HepG2 (cell line): Measurements from ENCODE around the gene LRRTM3. TPM values are rescaled to one million over a fixed set of nuclear protein-coding genes. Genes with fewer than 3 reads are reported as not detected.

ENCODE experiments used
- ATAC-seq: fragments of 200-7000 bp; cut with Tn5 transposase; 3 replicates; pipeline ENCODE4 v1.9.1; 2020; ENCODE audit warnings: mild to moderate bottlenecking, moderate library complexity
- BruUV-seq: library from RNA; stranded (reverse); fragments of 400-500 nt; replicated peaks from 2 replicates; lab custom pipeline; 2021; lab: Mats Ljungman, UMichigan
- CTCF ChIA-PET: fragments of 300-600 bp; formaldehyde crosslinking; extraction: SDS; loops from one replicate; lab custom pipeline; 2021; ENCODE audit warnings: low total read pairs, inconsistent platforms, low intra/inter-chr PET ratio; lab: Yijun Ruan, JAX
- POLR2A ChIA-PET: fragments of 350-600 bp; sonication (Branson Sonifier 250); formaldehyde crosslinking; loops from one replicate; lab custom pipeline; 2020; ENCODE audit warnings: antibody characterized with exemption, inconsistent platforms; lab: Yijun Ruan, JAX
- DNase-seq: peaks from one replicate; pipeline ENCODE4 v3.0.0-alpha.2; 2015; ENCODE audit warnings: low spot score
- FAIRE-seq: peaks from 3 replicates; lab custom pipeline; 2011; peaks lifted over from hg19 to GRCh38; lab: Jason Lieb, UNC
- H2AFZ ChIP-seq: one replicate; pipeline ENCODE4 v1.6.1; 2011; ENCODE audit warnings: low read length, inconsistent platforms
- H3K27ac ChIP-seq: fragments of 300-600 bp; 3 replicates; pipeline ENCODE4 v1.8.0; 2011; ENCODE audit warnings: mixed run types, mild to moderate bottlenecking, mixed read lengths, low read length, inconsistent platforms; ENCODE audit not compliant: insufficient read depth; ENCODE audit errors: extremely low read length
- H3K27me3 ChIP-seq, 2 experiments: fragments of 200-600 bp in 1 of 2; 2 replicates in 1 of 2; 3 replicates in 1 of 2; pipeline versions ENCODE4 v1.6.0 to v1.8.0; 2011; ENCODE audit warnings: low read length in 2 of 2, mild to moderate bottlenecking in 2 of 2, moderate library complexity in 2 of 2, inconsistent platforms in 1 of 2; ENCODE audit not compliant: insufficient read depth in 2 of 2, control insufficient read depth in 1 of 2
- H3K36me3 ChIP-seq, 2 experiments: fragments of 200-600 bp in 1 of 2; replicated peaks in 1 of 2; 2 replicates in 1 of 2; 3 replicates in 1 of 2; pipeline versions ENCODE4 v1.5.1 to v1.8.0; 2011; ENCODE audit warnings: low read length in 2 of 2, inconsistent platforms in 1 of 2; ENCODE audit not compliant: insufficient read depth in 2 of 2, control insufficient read depth in 1 of 2
- H3K4me1 ChIP-seq: 2 replicates; pipeline ENCODE4 v1.5.1; 2012; ENCODE audit warnings: low read length, inconsistent platforms; ENCODE audit not compliant: insufficient read depth
- H3K4me2 ChIP-seq: 2 replicates; pipeline ENCODE4 v1.6.0; 2011; ENCODE audit warnings: low read depth, low read length, inconsistent platforms
- H3K4me3 ChIP-seq, 3 experiments: fragments of 200-600 bp in 1 of 3; sonication (generic), shearing (Covaris generic) in 1 of 3; replicated peaks in 1 of 3; 2 replicates each; pipeline ENCODE4 v1.5.1; 2011 to 2016; ENCODE audit warnings: low read length in 3 of 3, inconsistent platforms in 2 of 3, low read depth in 2 of 3, mild to moderate bottlenecking in 2 of 3, control low read depth in 1 of 3, mixed read lengths in 1 of 3; ENCODE audit not compliant: insufficient read depth in 1 of 3
- H3K79me2 ChIP-seq: one replicate; pipeline ENCODE4 v1.6.1; 2011; ENCODE audit warnings: low read length, inconsistent platforms; ENCODE audit not compliant: insufficient read depth
- H3K9ac ChIP-seq: 2 replicates; pipeline ENCODE4 v1.6.0; 2011; ENCODE audit warnings: mild to moderate bottlenecking, low read depth, low read length, inconsistent platforms; ENCODE audit not compliant: insufficient read depth
- H3K9me3 ChIP-seq: 2 replicates; pipeline ENCODE4 v1.5.1; 2012; ENCODE audit warnings: mild to moderate bottlenecking, low read length
- H4K20me1 ChIP-seq: 2 replicates; pipeline ENCODE4 v1.6.0; 2011; ENCODE audit warnings: inconsistent platforms, mild to moderate bottlenecking, low read length, moderate library complexity; ENCODE audit not compliant: insufficient read depth
- CBFB ChIP-seq: sonication (generic); formaldehyde crosslinking; IDR thresholded peaks from 2 replicates; pipeline ENCODE4 v1.4.0; 2020; ENCODE audit warnings: missing genetic modification reagents
- FOSL2 ChIP-seq: sonication (generic); formaldehyde crosslinking; IDR thresholded peaks from 2 replicates; pipeline ENCODE4 v1.4.0; 2020; ENCODE audit warnings: missing genetic modification reagents
- HMG20B ChIP-seq: conservative IDR thresholded peaks from 2 replicates; pipeline ENCODE4 v1.6.1; 2016; ENCODE audit warnings: missing genetic modification reagents, missing compliant biosample characterization
- HNF1A ChIP-seq, 2 experiments: sonication (generic) in 1 of 2; formaldehyde crosslinking in 1 of 2; IDR thresholded peaks; 2 replicates each; pipeline versions ENCODE4 v1.4.0 to v1.6.1; 2016 to 2020; ENCODE audit warnings: borderline replicate concordance in 1 of 2, low read depth in 1 of 2, mild to moderate bottlenecking in 1 of 2, missing genetic modification reagents in 1 of 2
- HNRNPH1 ChIP-seq: fragments of 200-400 bp; formaldehyde crosslinking; optimal IDR thresholded peaks from 2 replicates; pipeline ENCODE3; 2017; ENCODE audit warnings: mild to moderate bottlenecking, low read depth, low read length
- HOMEZ ChIP-seq: IDR thresholded peaks from 2 replicates; pipeline ENCODE4 v1.6.1; 2016; ENCODE audit warnings: low read depth
- KDM1A ChIP-seq: IDR thresholded peaks from 2 replicates; pipeline ENCODE4 v1.6.1; 2016; ENCODE audit warnings: missing compliant biosample characterization
- NR2F6 ChIP-seq, 2 experiments: IDR thresholded peaks; 2 replicates each; pipeline ENCODE4 v1.6.1; 2016; ENCODE audit warnings: antibody characterized with exemption in 1 of 2, mild to moderate bottlenecking in 1 of 2
- STAG1 ChIP-seq: sonication (generic); formaldehyde crosslinking; IDR thresholded peaks from 2 replicates; pipeline ENCODE4 v1.4.0; 2020; ENCODE audit warnings: missing genetic modification reagents
- ZNF337 ChIP-seq: sonication (generic); formaldehyde crosslinking; IDR thresholded peaks from 2 replicates; pipeline ENCODE4 v1.5.1; 2020; ENCODE audit warnings: missing genetic modification reagents, low read depth, mild to moderate bottlenecking, borderline replicate concordance
- ZNF547 ChIP-seq: sonication (generic); formaldehyde crosslinking; IDR thresholded peaks from 2 replicates; pipeline ENCODE4 v1.5.1; 2020; ENCODE audit warnings: mild to moderate bottlenecking, missing genetic modification reagents
- ZNF567 ChIP-seq: sonication (generic); formaldehyde crosslinking; IDR thresholded peaks from 2 replicates; pipeline ENCODE4 v1.8.1; 2023; ENCODE audit warnings: mild to moderate bottlenecking, missing genetic modification reagents, borderline replicate concordance
- ZNF792 ChIP-seq: IDR thresholded peaks from 2 replicates; pipeline ENCODE4 v1.6.1; 2016
- WGBS: methylation state at CpG from one replicate; pipeline ENCODE4 v1.1.6; 2017; ENCODE audit warnings: low lambda C conversion rate; 5-methylcytosine and 5-hydroxymethylcytosine counted together
- in situ Hi-C: cut with HindIII; loops from 2 replicates; pipeline ENCODE4 v1.10.0; 2017; ENCODE audit warnings: low pct_unique_long_range_greater_than_20kb; ENCODE audit not compliant: extremely low pct_ligation_motif_present
- intact Hi-C: fragments of 100-400 bp; cut with micrococcal nuclease; formaldehyde crosslinking; loops from one replicate; pipeline ENCODE4 v1.10.0; 2022; ENCODE audit not compliant: unreplicated experiment
- polyA plus RNA-seq, 8 experiments: library from polyadenylated mRNA; depleted of rRNA in 3 of 8; stranded (reverse) in 7 of 8; unstranded in 1 of 8; fragments of >200 nt; fragmentation: Illumina TruSeq in 4 of 8; extraction: Trizol in 4 of 8; gene quantifications; 2 replicates each; pipeline versions ENCODE4 v1.2.1 to v1.2.3, GENCODE V29; 2011 to 2016; ENCODE audit warnings: low read depth in 4 of 8, missing spikeins in 1 of 8, mixed read lengths in 1 of 8; ENCODE audit not compliant: insufficient read depth in 1 of 8
- total RNA-seq, 5 experiments: library from RNA; depleted of rRNA; stranded (reverse); fragments of >200 nt; fragmentation: Illumina TruSeq; extraction: Trizol; gene quantifications; 2 replicates each; pipeline ENCODE4 v1.2.3, GENCODE V29; 2016; ENCODE audit warnings: low read depth in 1 of 5
- TF ChIP-seq, protein P1 (sequence below): IDR thresholded peaks from 2 replicates; pipeline ENCODE4 v1.6.1; 2016; ENCODE audit warnings: missing genetic modification reagents, missing compliant biosample characterization
- TF ChIP-seq, protein P2 (sequence below): sonication (generic); formaldehyde crosslinking; IDR thresholded peaks from 2 replicates; pipeline ENCODE4 v1.5.0; 2020; ENCODE audit warnings: missing genetic modification reagents
- TF ChIP-seq, protein P3 (sequence below): sonication (generic); formaldehyde crosslinking; IDR thresholded peaks from 2 replicates; pipeline ENCODE4 v1.4.0; 2020; ENCODE audit warnings: missing genetic modification reagents

LRRTM3 gene
- total and polyA plus RNA-seq, 2 of the 13 experiments (the other 11 are each of a cell fraction or from before 2014, with no cell fraction given) = not detected

DNA sequence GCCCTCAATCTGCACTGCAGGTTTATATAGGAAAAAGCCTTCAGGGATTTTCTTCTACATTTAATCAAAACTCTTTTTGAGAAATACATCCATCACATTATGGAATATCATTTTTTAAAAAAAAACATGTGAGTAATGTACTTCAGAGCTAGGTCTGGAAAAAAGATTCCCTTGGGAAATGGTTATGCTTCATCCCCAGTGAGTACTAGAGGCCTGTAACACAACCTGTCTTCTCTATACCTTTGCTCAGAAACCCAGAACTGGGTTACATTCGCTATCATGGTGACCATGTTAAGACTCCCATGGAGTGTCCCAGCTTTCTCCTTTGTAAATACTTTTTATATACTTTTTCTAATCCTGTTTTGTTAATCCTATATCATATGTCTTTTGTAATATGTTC, 186.9 kb downstream of the LRRTM3 start:
- Histone ChIP-seq H3K27me3 (no peaks in the 10 kb centered on the region), H3K79me2 (no peaks in the 10 kb centered on the region), H3K9ac (no peak overlapping the region), H3K4me3 (no peak overlapping the region), H4K20me1 (no peaks in the 10 kb centered on the region), H3K27ac (no peak overlapping the region), H3K4me1 (peaks cover 10% of the 10 kb centered on the region), H3K36me3 (no peaks in the 10 kb centered on the region), H3K4me2 (no peak overlapping the region), H2AFZ (no peak overlapping the region), H3K9me3 (no peaks in the 10 kb centered on the region)
- ChIA-PET CTCF (no interaction called here), POLR2A (no interaction called here)
- in situ Hi-C loops (no loop called here), intact Hi-C loops (no loop called here)
- no peak for DNase-seq
- no TSS peak for BruUV-seq
- TF ChIP-seq KDM1A (CRISPR knock-in tag) = no peak
- TF ChIP-seq, protein P1, sequence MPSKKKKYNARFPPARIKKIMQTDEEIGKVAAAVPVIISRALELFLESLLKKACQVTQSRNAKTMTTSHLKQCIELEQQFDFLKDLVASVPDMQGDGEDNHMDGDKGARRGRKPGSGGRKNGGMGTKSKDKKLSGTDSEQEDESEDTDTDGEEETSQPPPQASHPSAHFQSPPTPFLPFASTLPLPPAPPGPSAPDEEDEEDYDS (CRISPR knock-in tag) = no peak
- no peak for TF ChIP-seq ZNF547 (CRISPR knock-in tag)
- TF ChIP-seq HNF1A (IDR thresholded peaks at IDR 0.05; ENCODE audit: low read depth) = no peak
- TF ChIP-seq HNF1A (CRISPR knock-in tag; IDR thresholded peaks at IDR 0.05; ENCODE audit: borderline replicate concordance) = no peak
- no peak for TF ChIP-seq ZNF337 (CRISPR knock-in tag)
- TF ChIP-seq, protein P2, sequence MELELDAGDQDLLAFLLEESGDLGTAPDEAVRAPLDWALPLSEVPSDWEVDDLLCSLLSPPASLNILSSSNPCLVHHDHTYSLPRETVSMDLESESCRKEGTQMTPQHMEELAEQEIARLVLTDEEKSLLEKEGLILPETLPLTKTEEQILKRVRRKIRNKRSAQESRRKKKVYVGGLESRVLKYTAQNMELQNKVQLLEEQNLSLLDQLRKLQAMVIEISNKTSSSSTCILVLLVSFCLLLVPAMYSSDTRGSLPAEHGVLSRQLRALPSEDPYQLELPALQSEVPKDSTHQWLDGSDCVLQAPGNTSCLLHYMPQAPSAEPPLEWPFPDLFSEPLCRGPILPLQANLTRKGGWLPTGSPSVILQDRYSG (CRISPR knock-in tag) = no peak
- TF ChIP-seq, protein P3, sequence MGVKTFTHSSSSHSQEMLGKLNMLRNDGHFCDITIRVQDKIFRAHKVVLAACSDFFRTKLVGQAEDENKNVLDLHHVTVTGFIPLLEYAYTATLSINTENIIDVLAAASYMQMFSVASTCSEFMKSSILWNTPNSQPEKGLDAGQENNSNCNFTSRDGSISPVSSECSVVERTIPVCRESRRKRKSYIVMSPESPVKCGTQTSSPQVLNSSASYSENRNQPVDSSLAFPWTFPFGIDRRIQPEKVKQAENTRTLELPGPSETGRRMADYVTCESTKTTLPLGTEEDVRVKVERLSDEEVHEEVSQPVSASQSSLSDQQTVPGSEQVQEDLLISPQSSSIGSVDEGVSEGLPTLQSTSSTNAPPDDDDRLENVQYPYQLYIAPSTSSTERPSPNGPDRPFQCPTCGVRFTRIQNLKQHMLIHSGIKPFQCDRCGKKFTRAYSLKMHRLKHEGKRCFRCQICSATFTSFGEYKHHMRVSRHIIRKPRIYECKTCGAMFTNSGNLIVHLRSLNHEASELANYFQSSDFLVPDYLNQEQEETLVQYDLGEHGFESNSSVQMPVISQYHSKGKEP (CRISPR knock-in tag) = no peak
- no peak for TF ChIP-seq STAG1 (CRISPR knock-in tag)
- no peak for TF ChIP-seq CBFB (CRISPR knock-in tag)
- no peak for TF ChIP-seq HNRNPH1
- no peak for TF ChIP-seq HOMEZ (CRISPR knock-in tag)
- TF ChIP-seq ZNF792 = no peak
- no peak for TF ChIP-seq ZNF567 (CRISPR knock-in tag)
- no peak for TF ChIP-seq FOSL2 (CRISPR knock-in tag)
- no peak for TF ChIP-seq NR2F6 (IDR thresholded peaks at IDR 0.05)
- no peak for TF ChIP-seq NR2F6 (CRISPR knock-in tag; IDR thresholded peaks at IDR 0.05)
- no peak for TF ChIP-seq HMG20B (CRISPR knock-in tag)
- FAIRE-seq = no peak
- no peak for ATAC-seq
- 4% methylated on average over 1 of the region's 1 CpG for WGBS
